OCI-LY1 (cell line): ENCODE results near the gene AMZ1.

Source experiments
- H2AFZ ChIP-seq: fragments of 200-600 bp; sonication (generic), shearing (Covaris generic); 2 replicates; pipeline ENCODE4 v1.6.0; 2014; ENCODE audit warnings: antibody characterized with exemption, mild to moderate bottlenecking, low read length
- H3F3A ChIP-seq: fragments of 200-600 bp; sonication (generic), shearing (Covaris generic); 2 replicates; pipeline ENCODE4 v1.6.0; 2014; ENCODE audit warnings: mild to moderate bottlenecking, antibody characterized with exemption, low read length, moderate library complexity; ENCODE audit not compliant: insufficient read depth
- H3K27ac ChIP-seq: fragments of 200-600 bp; sonication (generic); 2 replicates; pipeline ENCODE4 v1.5.1; 2014; ENCODE audit warnings: low read length, mixed run types, mild to moderate bottlenecking, low read depth; ENCODE audit not compliant: poor library complexity, severe bottlenecking
- H3K27me3 ChIP-seq: fragments of 200-600 bp; sonication (generic); 2 replicates; pipeline ENCODE4 v1.6.0; 2014; ENCODE audit warnings: antibody characterized with exemption, mild to moderate bottlenecking, low read length, moderate library complexity; ENCODE audit not compliant: insufficient read depth
- H3K36me3 ChIP-seq: fragments of 200-600 bp; sonication (generic); 2 replicates; pipeline ENCODE4 v1.6.1; 2014; ENCODE audit warnings: mild to moderate bottlenecking, antibody characterized with exemption, low read length, moderate library complexity, mixed read lengths; ENCODE audit not compliant: insufficient read depth
- H3K4me1 ChIP-seq: fragments of 200-600 bp; sonication (generic); 2 replicates; pipeline ENCODE4 v1.5.1; 2014; ENCODE audit warnings: mild to moderate bottlenecking, low read length, moderate library complexity; ENCODE audit not compliant: insufficient read depth, severe bottlenecking
- H3K4me2 ChIP-seq: fragments of 200-600 bp; sonication (generic), shearing (Covaris generic); 2 replicates; pipeline ENCODE4 v1.6.1; 2014; ENCODE audit warnings: low read length
- H3K4me3 ChIP-seq: fragments of 200-600 bp; sonication (generic); 2 replicates; pipeline ENCODE4 v1.5.1; 2014; ENCODE audit warnings: low read length, low read depth, mild to moderate bottlenecking, mixed read lengths; ENCODE audit not compliant: poor library complexity, severe bottlenecking
- H3K79me2 ChIP-seq: fragments of 200-600 bp; shearing (Covaris generic); 2 replicates; pipeline ENCODE4 v1.6.1; 2016; ENCODE audit warnings: mixed run types, low read length, mixed read lengths; ENCODE audit not compliant: insufficient read depth
- H3K9ac ChIP-seq: fragments of 200-600 bp; sonication (generic), shearing (Covaris generic); 2 replicates; pipeline ENCODE4 v1.6.1; 2014; ENCODE audit warnings: mild to moderate bottlenecking, low read length, mixed read lengths
- H3K9me2 ChIP-seq: fragments of 200-600 bp; sonication (generic), shearing (Covaris generic); 2 replicates; pipeline ENCODE4 v1.6.1; 2014; ENCODE audit warnings: low read depth, mild to moderate bottlenecking, low read length, mixed read lengths
- H3K9me3 ChIP-seq: fragments of 200-600 bp; shearing (Covaris generic); 2 replicates; pipeline ENCODE4 v1.6.1; 2014; ENCODE audit warnings: low read length, mixed read lengths
- H4K20me1 ChIP-seq: fragments of 200-600 bp; sonication (generic), shearing (Covaris generic); 2 replicates; pipeline ENCODE4 v1.6.0; 2016; ENCODE audit warnings: mild to moderate bottlenecking, low read length; ENCODE audit not compliant: insufficient read depth
- CTCF ChIP-seq: fragments of 200-600 bp; sonication (generic), shearing (Covaris generic); IDR thresholded peaks from 2 replicates; pipeline ENCODE4 v1.5.1; 2017; ENCODE audit warnings: mild to moderate bottlenecking, antibody characterized with exemption, low read length, moderate library complexity, mixed read lengths
- EZH2 ChIP-seq: fragments of 200-600 bp; sonication (generic), shearing (Covaris generic); IDR thresholded peaks from 2 replicates; pipeline ENCODE4 v1.8.0; 2017; ENCODE audit warnings: borderline replicate concordance, mixed run types, mild to moderate bottlenecking, antibody characterized with exemption, low read length, moderate library complexity, mixed read lengths

Gene AMZ1

GRCh38 chr7:2663121-2663886 is 24.7 kb upstream of the AMZ1 start:
- H3K27me3 ChIP-seq: no peaks in the 10 kb centered on the region
- no peaks in the 10 kb centered on the region for H3K9me3 ChIP-seq
- no peaks in the 10 kb centered on the region for H3K9me2 ChIP-seq
- TF ChIP-seq EZH2: no peak
- no peak for TF ChIP-seq CTCF
- H3K4me3 ChIP-seq: no peak overlapping the region
- H3F3A ChIP-seq: no peaks in the 10 kb centered on the region
- H3K4me2 ChIP-seq: no peak overlapping the region
- no peaks in the 10 kb centered on the region for H3K4me1 ChIP-seq
- H3K36me3 ChIP-seq: no peaks in the 10 kb centered on the region
- no peaks in the 10 kb centered on the region for H4K20me1 ChIP-seq
- no peak overlapping the region for H3K9ac ChIP-seq
- no peaks in the 10 kb centered on the region for H3K79me2 ChIP-seq
- no peak overlapping the region for H2AFZ ChIP-seq
- H3K27ac ChIP-seq: no peak overlapping the region

- Histone ChIP-seq H3F3A (no peaks in the 10 kb centered on the region), H2AFZ (no peak overlapping the region), H3K27ac (no peak overlapping the region), H3K4me3 (no peak overlapping the region), H3K9me3 (no peaks in the 10 kb centered on the region), H3K27me3 (no peaks in the 10 kb centered on the region), H3K4me1 (no peaks in the 10 kb centered on the region), H4K20me1 (no peaks in the 10 kb centered on the region), H3K4me2 (no peak overlapping the region), H3K9me2 (no peaks in the 10 kb centered on the region), H3K36me3 (no peaks in the 10 kb centered on the region), H3K9ac (no peak overlapping the region), H3K79me2 (no peaks in the 10 kb centered on the region)
- TF ChIP-seq EZH2: no peak
- TF ChIP-seq CTCF: no peak
Observed at GRCh38 chr7:2663960-2664359, 24.0 kb upstream of the AMZ1 start.

- Histone ChIP-seq H3K9me2 (no peaks in the 10 kb centered on the region), H4K20me1 (no peaks in the 10 kb centered on the region), H3K9ac (no peak overlapping the region), H3K36me3 (no peaks in the 10 kb centered on the region), H3F3A (no peaks in the 10 kb centered on the region), H3K9me3 (no peaks in the 10 kb centered on the region), H3K4me2 (no peak overlapping the region), H3K4me3 (no peak overlapping the region), H3K79me2 (no peaks in the 10 kb centered on the region), H2AFZ (no peak overlapping the region), H3K27me3 (no peaks in the 10 kb centered on the region), H3K4me1 (no peaks in the 10 kb centered on the region), H3K27ac (no peak overlapping the region)
- TF ChIP-seq CTCF (no peak), EZH2 (no peak)
Observed at GRCh38 chr7:2665359-2665791, 22.6 kb upstream of the AMZ1 start.
